DND-41 (cell line): ENCODE measurements around the gene FUBP1.

Experiments used
- CTCF ChIP-seq: IDR thresholded peaks from 2 replicates; pipeline ENCODE4 v1.5.1; 2012; ENCODE audit warnings: borderline replicate concordance, low read length, moderate library complexity, mild to moderate bottlenecking; ENCODE audit not compliant: poor library complexity, severe bottlenecking; ENCODE audit errors: extremely low read depth
- EZH2 ChIP-seq: IDR thresholded peaks from 3 replicates; pipeline ENCODE4 v1.6.1; 2012; ENCODE audit warnings: borderline replicate concordance, low read depth, mild to moderate bottlenecking, moderate library complexity, low read length, inconsistent platforms; ENCODE audit not compliant: severe bottlenecking

GRCh38 chr1:78009276-78009675, 30.4 kb upstream of the FUBP1 start:
- TF ChIP-seq CTCF (no peak), EZH2 (no peak)
